ENCODE measurements around the gene NRARP.

The NRARP gene

GRCh38 chr9:137307255-137308056, 5.4 kb upstream of the NRARP start:
- TF ChIP-seq USF1 (IDR thresholded peaks at IDR 0.05) (no peak), MAX (IDR thresholded peaks at IDR 0.05) (no peak), NFIC (IDR thresholded peaks at IDR 0.05) (no peak), EGR1 (IDR thresholded peaks at IDR 0.05) (no peak)

GRCh38 chr9:137306850-137307254, 4.8 kb upstream of the NRARP start:
- TF ChIP-seq MAX (IDR thresholded peaks at IDR 0.05) (no peak), YY1 (IDR thresholded peaks at IDR 0.05; ENCODE audit: low read depth) (no peak), NFIC (IDR thresholded peaks at IDR 0.05) (no peak), EGR1 (IDR thresholded peaks at IDR 0.05) (no peak), TEAD4 (IDR thresholded peaks at IDR 0.05) (no peak), TCF12 (IDR thresholded peaks at IDR 0.05; ENCODE audit: low read depth) (no peak), RAD21 (IDR thresholded peaks at IDR 0.05; ENCODE audit: low read depth) (no peak), CEBPB (IDR thresholded peaks at IDR 0.05) (no peak), ZBTB7A (IDR thresholded peaks at IDR 0.05; ENCODE audit: low read depth) (no peak; the same call in 1 of the 2 replicates), EP300 (IDR thresholded peaks at IDR 0.05; ENCODE audit: borderline replicate concordance) (no peak), CREB1 (IDR thresholded peaks at IDR 0.05; ENCODE audit: low read depth) (no peak)

- TF ChIP-seq ZBTB7A (IDR thresholded peaks at IDR 0.05; ENCODE audit: low read depth) (0 out of 2 replicates have a peak, but pooled peaks have one; percentile 11), MAX (IDR thresholded peaks at IDR 0.05) (no peak)
These were observed 4.2 kb upstream of the NRARP start for GRCh38 chr9:137306066-137306849.

GRCh38 chr9:137305798-137306065, 3.7 kb upstream of the NRARP start:
- no peak for TF ChIP-seq FOXM1 (IDR thresholded peaks at IDR 0.05; ENCODE audit: borderline replicate concordance, low read depth)

GRCh38 chr9:137305060-137305797, 3.2 kb upstream of the NRARP start:
- TF ChIP-seq YY1 (IDR thresholded peaks at IDR 0.05; ENCODE audit: low read depth): peak; percentile 38; the same call in 1 of the 2 replicates
- TF ChIP-seq CREB1 (IDR thresholded peaks at IDR 0.05; ENCODE audit: low read depth): no peak
- TF ChIP-seq CEBPB (IDR thresholded peaks at IDR 0.05): no peak
- TF ChIP-seq RAD21 (IDR thresholded peaks at IDR 0.05; ENCODE audit: low read depth): peak; percentile 3; the same call in 1 of the 2 replicates
- no peak for TF ChIP-seq ZBTB7A (IDR thresholded peaks at IDR 0.05; ENCODE audit: low read depth)
- TF ChIP-seq FOXM1 (IDR thresholded peaks at IDR 0.05; ENCODE audit: borderline replicate concordance, low read depth): no peak; the same call in 1 of the 2 replicates
- TF ChIP-seq EP300 (IDR thresholded peaks at IDR 0.05; ENCODE audit: borderline replicate concordance): peak; percentile 61
- TF ChIP-seq EGR1 (IDR thresholded peaks at IDR 0.05): no peak
- TF ChIP-seq TEAD4 (IDR thresholded peaks at IDR 0.05): no peak; the same call in 1 of the 2 replicates
- TF ChIP-seq USF1 (IDR thresholded peaks at IDR 0.05): no peak
- TF ChIP-seq REST (IDR thresholded peaks at IDR 0.05; ENCODE audit: low read depth): no peak
- 0 out of 2 replicates have a peak, but pooled peaks have one; percentile 44 for TF ChIP-seq NFIC (IDR thresholded peaks at IDR 0.05)
- TF ChIP-seq MAX (IDR thresholded peaks at IDR 0.05): peak; percentile 61
- peak; percentile 86 for TF ChIP-seq TCF12 (IDR thresholded peaks at IDR 0.05; ENCODE audit: low read depth)
- no peak; the same call in 1 of the 2 replicates for TF ChIP-seq TAF1 (IDR thresholded peaks at IDR 0.05; ENCODE audit: low read depth)

GRCh38 chr9:137304383-137305059, 2.5 kb upstream of the NRARP start:
- TF ChIP-seq CREB1 (IDR thresholded peaks at IDR 0.05; ENCODE audit: low read depth): 0 out of 2 replicates have a peak, but pooled peaks have one; percentile 12
- TF ChIP-seq USF1 (IDR thresholded peaks at IDR 0.05): no peak
- peak; percentile 61; the same call in 1 of the 2 replicates for TF ChIP-seq ZBTB7A (IDR thresholded peaks at IDR 0.05; ENCODE audit: low read depth)
